Activated CD8-positive, alpha-beta memory T cell treated with anti-CD3 and anti-CD28 coated beads for 36 hours (primary cell): Measurements from ENCODE around the gene CGN. TPM values are rescaled to one million over a fixed set of nuclear protein-coding genes. Genes with fewer than 3 reads are reported as not detected.

ENCODE experiments used
- CTCF ChIA-PET: fragments of 350-600 bp; sonication (Branson Sonifier 250); formaldehyde crosslinking; loops from one replicate; lab custom pipeline; 2021; ENCODE audit warnings: antibody characterized with exemption; lab: Charles Lee
- POLR2A ChIA-PET: fragments of 350-600 bp; sonication (Branson Sonifier 250); formaldehyde crosslinking; loops from one replicate; lab custom pipeline; 2021; ENCODE audit warnings: antibody characterized with exemption; lab: Charles Lee
- total RNA-seq, 2 experiments: library from RNA; stranded (reverse); gene quantifications; one replicate each; pipeline ENCODE4 v1.2.3, GENCODE V29; 2021

CGN gene
- total RNA-seq, 2 experiments from 2014 or later: 1.2 to 1.8 TPM

GRCh38 chr1:151540021-151540981 is 29.1 kb downstream of the CGN start, which contains the start of gene TUFT1:
TSS of gene TUFT1 (plus strand) at chr1:151540309. CDS start at chr1:151540367, 58 bp downstream.
- ChIA-PET CTCF (interaction anchor here (1.1 kb wide), 1 partner anchor 66 kb away, joined by 3 read pairs; no protein-coding TSS in a partner anchor), POLR2A (interaction anchor here (0.8 kb wide), 1 partner anchor 35 kb away, joined by 3 read pairs; no protein-coding TSS in a partner anchor)

GRCh38 chr1:151540982-151541377 is 29.8 kb downstream of the CGN start:
- ChIA-PET CTCF (interaction anchor here (1.1 kb wide), 1 partner anchor 66 kb away, joined by 3 read pairs; no protein-coding TSS in a partner anchor), POLR2A (no interaction called here)

- ChIA-PET POLR2A (interaction anchor here (0.6 kb wide), 1 partner anchor 1656 kb away, joined by 3 read pairs; no protein-coding TSS in a partner anchor), CTCF (no interaction called here)
These were observed 30.6 kb downstream of the CGN start for GRCh38 chr1:151541752-151542151.

- POLR2A ChIA-PET: interaction anchor here (0.8 kb wide), 1 partner anchor 23 kb away, joined by 7 read pairs; no protein-coding TSS in a partner anchor
- CTCF ChIA-PET: interaction anchor here (0.7 kb wide), 1 partner anchor 1172 kb away, joined by 3 read pairs; no protein-coding TSS in a partner anchor
These were observed 31.5 kb downstream of the CGN start for GRCh38 chr1:151542710-151543129.

- ChIA-PET POLR2A (no interaction called here), CTCF (no interaction called here)
These were observed 34.4 kb downstream of the CGN start for GRCh38 chr1:151545542-151545941.

- CTCF ChIA-PET: no interaction called here
- POLR2A ChIA-PET: no interaction called here
These were observed 35.1 kb downstream of the CGN start for GRCh38 chr1:151546011-151546925.

- CTCF ChIA-PET: interaction anchor here (0.6 to 0.7 kb wide), 2 partner anchors 25 to 63 kb away, joined by 3 to 4 read pairs; no protein-coding TSS in a partner anchor
- POLR2A ChIA-PET: no interaction called here
These were observed 36.1 kb downstream of the CGN start for GRCh38 chr1:151547119-151547899.

GRCh38 chr1:151547900-151548230 is 36.7 kb downstream of the CGN start:
- POLR2A ChIA-PET: no interaction called here
- CTCF ChIA-PET: interaction anchor here (0.6 to 0.7 kb wide), 2 partner anchors 24 to 63 kb away, joined by 3 to 4 read pairs; no protein-coding TSS in a partner anchor

- POLR2A ChIA-PET: no interaction called here
- CTCF ChIA-PET: no interaction called here
These were observed 38.0 kb downstream of the CGN start for GRCh38 chr1:151549199-151549598.

GRCh38 chr1:151553659-151554058 is 42.5 kb downstream of the CGN start:
- POLR2A ChIA-PET: interaction anchor here (0.7 kb wide), 1 partner anchor 31 kb away, joined by 3 read pairs; no protein-coding TSS in a partner anchor
- CTCF ChIA-PET: interaction anchor here (0.5 kb wide), 1 partner anchor 346 kb away, joined by 3 read pairs; no protein-coding TSS in a partner anchor

GRCh38 chr1:151556052-151556451 is 44.9 kb downstream of the CGN start:
- CTCF ChIA-PET: no interaction called here

GRCh38 chr1:151562661-151563060 is 51.5 kb downstream of the CGN start:
- ChIA-PET CTCF (interaction anchor here (1.1 kb wide), 1 partner anchor 31 kb away, joined by 6 read pairs; no protein-coding TSS in a partner anchor), POLR2A (no interaction called here)

More at GRCh38 chr1:151556052-151556451, 44.9 kb downstream of the CGN start:
- POLR2A ChIA-PET: no interaction called here

- ChIA-PET POLR2A (no interaction called here), CTCF (no interaction called here)
These were observed 52.2 kb downstream of the CGN start for GRCh38 chr1:151563376-151563775.

- CTCF ChIA-PET: no interaction called here
- POLR2A ChIA-PET: no interaction called here
These were observed 54.5 kb downstream of the CGN start for GRCh38 chr1:151565502-151566189.

- POLR2A ChIA-PET: no interaction called here
- CTCF ChIA-PET: no interaction called here
These were observed 57.5 kb downstream of the CGN start for GRCh38 chr1:151568626-151569088.

- ChIA-PET POLR2A (no interaction called here), CTCF (no interaction called here)
These were observed 59.6 kb downstream of the CGN start for GRCh38 chr1:151570819-151571218.
